HEK293 (cell line): ENCODE data around the gene ANKRD11.

ENCODE experiments used
- CTCF ChIA-PET: fragments of 350-600 bp; formaldehyde crosslinking; extraction: SDS; loops from one replicate; lab custom pipeline; 2021; ENCODE audit warnings: antibody characterized with exemption; lab: Yijun Ruan, JAX
- POLR2A ChIA-PET: fragments of 300-600 bp; formaldehyde crosslinking; extraction: SDS; loops from one replicate; lab custom pipeline; 2020; ENCODE audit warnings: antibody characterized with exemption, inconsistent platforms; lab: Yijun Ruan, JAX
- H3K27ac ChIP-seq: fragments of 200-500 bp; sonication (Bioruptor generic); 2 replicates; pipeline ENCODE4 v1.5.1; 2014; ENCODE audit warnings: low read depth, low read length, control low read depth, inconsistent platforms; ENCODE audit errors: extremely low read depth
- H3K36me3 ChIP-seq, 2 experiments: fragments of 200-500 bp in 1 of 2; sonication (Bioruptor generic) in 1 of 2; 1 replicate in 1 of 2; 2 replicates in 1 of 2; pipeline ENCODE4 v1.5.1; 2014 to 2017; ENCODE audit warnings: inconsistent platforms in 2 of 2, low read length in 2 of 2; ENCODE audit not compliant: control insufficient read depth in 2 of 2, insufficient read depth in 1 of 2
- H3K4me1 ChIP-seq: fragments of 200-500 bp; sonication (Bioruptor generic); 2 replicates; pipeline ENCODE4 v1.5.1; 2014; ENCODE audit warnings: mild to moderate bottlenecking, low read length, inconsistent platforms; ENCODE audit not compliant: control insufficient read depth, insufficient read depth
- H3K4me3 ChIP-seq: 2 replicates; pipeline ENCODE4 v1.5.1; 2011; ENCODE audit warnings: low read depth, mild to moderate bottlenecking, control low read depth, low read length, moderate library complexity
- H3K9me3 ChIP-seq: fragments of 200-500 bp; sonication (Bioruptor generic); 2 replicates; pipeline ENCODE4 v1.5.1; 2014; ENCODE audit warnings: low read depth, low read length, inconsistent platforms; ENCODE audit not compliant: control insufficient read depth, insufficient read depth
- EGR2 ChIP-seq: fragments of 450-650 bp; formaldehyde crosslinking; IDR thresholded peaks from 2 replicates; pipeline ENCODE4 v1.5.1; 2016; ENCODE audit warnings: low read depth, missing biosample characterization, missing genetic modification characterization
- GLI4 ChIP-seq: fragments of 450-650 bp; formaldehyde crosslinking; IDR thresholded peaks from 2 replicates; pipeline ENCODE4 v1.5.1; 2016; ENCODE audit warnings: missing biosample characterization, missing genetic modification characterization
- GLIS1 ChIP-seq: fragments of 450-650 bp; formaldehyde crosslinking; IDR thresholded peaks from 2 replicates; pipeline ENCODE4 v1.5.1; 2016; ENCODE audit warnings: missing biosample characterization, missing genetic modification characterization
- GLIS2 ChIP-seq: fragments of 450-650 bp; formaldehyde crosslinking; IDR thresholded peaks from 2 replicates; pipeline ENCODE4 v1.5.1; 2016; ENCODE audit warnings: missing biosample characterization, missing genetic modification characterization
- HOXC10 ChIP-seq: sonication (generic); formaldehyde crosslinking; IDR thresholded peaks from 2 replicates; pipeline ENCODE4 v1.8.1; 2023; ENCODE audit warnings: mild to moderate bottlenecking, missing genetic modification reagents
- MYNN ChIP-seq: fragments of 450-650 bp; formaldehyde crosslinking; IDR thresholded peaks from 2 replicates; pipeline ENCODE4 v1.5.1; 2016; ENCODE audit warnings: missing biosample characterization, missing genetic modification characterization, borderline replicate concordance
- PBX3 ChIP-seq: sonication (generic); formaldehyde crosslinking; IDR thresholded peaks from 2 replicates; pipeline ENCODE4 v1.8.1; 2022; ENCODE audit warnings: mild to moderate bottlenecking, moderate library complexity, missing genetic modification reagents
- SETDB1 ChIP-seq: IDR thresholded peaks from one replicate; pipeline ENCODE4 v1.6.1; 2017; ENCODE audit warnings: mild to moderate bottlenecking, low read length, moderate library complexity, mixed read lengths; ENCODE audit not compliant: insufficient read length
- SP2 ChIP-seq: fragments of 450-650 bp; formaldehyde crosslinking; IDR thresholded peaks from 2 replicates; pipeline ENCODE4 v1.5.1; 2016; ENCODE audit warnings: missing biosample characterization, missing genetic modification characterization
- TRIM28 ChIP-seq: IDR thresholded peaks from 2 replicates; pipeline ENCODE4 v1.6.1; 2011; ENCODE audit warnings: low read length, control low read depth, borderline replicate concordance
- TSHZ1 ChIP-seq: fragments of 450-650 bp; formaldehyde crosslinking; IDR thresholded peaks from 2 replicates; pipeline ENCODE4 v1.5.1; 2016; ENCODE audit warnings: missing biosample characterization, missing genetic modification characterization, borderline replicate concordance
- ZBTB48 ChIP-seq: fragments of 450-650 bp; formaldehyde crosslinking; IDR thresholded peaks from 2 replicates; pipeline ENCODE4 v1.5.1; 2016; ENCODE audit warnings: missing biosample characterization, missing genetic modification characterization
- ZFHX2 ChIP-seq: fragments of 450-650 bp; formaldehyde crosslinking; conservative IDR thresholded peaks from 2 replicates; pipeline ENCODE4 v1.5.1; 2016; ENCODE audit warnings: missing biosample characterization, missing genetic modification characterization
- ZIC2 ChIP-seq: fragments of 450-650 bp; formaldehyde crosslinking; IDR thresholded peaks from 2 replicates; pipeline ENCODE4 v1.5.1; 2016; ENCODE audit warnings: missing biosample characterization, missing genetic modification characterization
- ZNF112 ChIP-seq: fragments of 450-650 bp; formaldehyde crosslinking; IDR thresholded peaks from 2 replicates; pipeline ENCODE4 v1.5.0; 2017; ENCODE audit warnings: missing biosample characterization, missing genetic modification characterization
- ZNF121 ChIP-seq: fragments of 450-650 bp; formaldehyde crosslinking; IDR thresholded peaks from 2 replicates; pipeline ENCODE4 v1.5.1; 2016; ENCODE audit warnings: missing biosample characterization, missing genetic modification characterization
- ZNF155 ChIP-seq: fragments of 450-650 bp; formaldehyde crosslinking; IDR thresholded peaks from 2 replicates; pipeline ENCODE4 v1.5.1; 2016; ENCODE audit warnings: missing biosample characterization, missing genetic modification characterization
- ZNF19 ChIP-seq: fragments of 450-650 bp; formaldehyde crosslinking; IDR thresholded peaks from 2 replicates; pipeline ENCODE4; 2016; ENCODE audit warnings: missing biosample characterization, missing genetic modification characterization, low read depth
- ZNF292 ChIP-seq: fragments of 450-650 bp; formaldehyde crosslinking; IDR thresholded peaks from 2 replicates; pipeline ENCODE4 v1.5.1; 2016; ENCODE audit warnings: low read depth, missing biosample characterization, missing genetic modification characterization, borderline replicate concordance
- ZNF335 ChIP-seq: fragments of 450-650 bp; formaldehyde crosslinking; conservative IDR thresholded peaks from 2 replicates; pipeline ENCODE4 v1.5.1; 2016; ENCODE audit warnings: missing biosample characterization, missing genetic modification characterization
- ZNF350 ChIP-seq: fragments of 450-650 bp; formaldehyde crosslinking; IDR thresholded peaks from 2 replicates; pipeline ENCODE4 v1.5.0; 2017; ENCODE audit warnings: missing biosample characterization, mild to moderate bottlenecking, missing genetic modification characterization
- ZNF48 ChIP-seq: fragments of 450-650 bp; formaldehyde crosslinking; IDR thresholded peaks from 2 replicates; pipeline ENCODE4 v1.5.1; 2016; ENCODE audit warnings: missing biosample characterization, missing genetic modification characterization
- ZNF501 ChIP-seq: fragments of 450-650 bp; formaldehyde crosslinking; IDR thresholded peaks from 2 replicates; pipeline ENCODE4 v1.5.1; 2016; ENCODE audit warnings: missing biosample characterization, missing genetic modification characterization
- ZNF530 ChIP-seq: fragments of 450-650 bp; formaldehyde crosslinking; IDR thresholded peaks from 2 replicates; pipeline ENCODE4 v1.5.1; 2016; ENCODE audit warnings: low read depth, missing biosample characterization, missing genetic modification characterization
- ZNF629 ChIP-seq: fragments of 450-650 bp; formaldehyde crosslinking; IDR thresholded peaks from 2 replicates; pipeline ENCODE4 v1.5.1; 2017; ENCODE audit warnings: missing biosample characterization, missing genetic modification characterization
- ZNF677 ChIP-seq: fragments of 450-650 bp; IDR thresholded peaks from 2 replicates; pipeline ENCODE4 v1.5.0; 2018; ENCODE audit warnings: missing biosample characterization, mild to moderate bottlenecking, missing genetic modification characterization, moderate library complexity
- ZNF785 ChIP-seq: fragments of 450-650 bp; formaldehyde crosslinking; IDR thresholded peaks from 2 replicates; pipeline ENCODE4 v1.5.1; 2016; ENCODE audit warnings: missing biosample characterization, missing genetic modification characterization
- ZNF837 ChIP-seq: fragments of 450-650 bp; formaldehyde crosslinking; IDR thresholded peaks from 2 replicates; pipeline ENCODE4 v1.5.1; 2016; ENCODE audit warnings: missing biosample characterization, missing genetic modification characterization

Gene ANKRD11

GRCh38 chr16:89476379-89476778 lies 14.0 kb downstream of the ANKRD11 start:
- no peaks in the 10 kb centered on the region for H3K9me3 ChIP-seq
- ChIA-PET CTCF (no interaction called here), POLR2A (interaction anchor here (0.7 kb wide), 1 partner anchor 66 kb away, joined by 4 read pairs; no protein-coding TSS in a partner anchor)
- no peak overlapping the region for H3K27ac ChIP-seq
- peaks cover 27% of the 10 kb centered on the region for H3K4me1 ChIP-seq
- H3K4me3 ChIP-seq, result no peak overlapping the region
- TF ChIP-seq EGR2 (tag by site-specific recombination) (no peak), ZNF121 (tag by site-specific recombination) (0 out of 2 replicates have a peak, but pooled peaks have one; percentile 13)
- H3K36me3 ChIP-seq, result no peaks in the 10 kb centered on the region

- Histone ChIP-seq H3K4me1 (peaks cover 21% of the 10 kb centered on the region), H3K9me3 (no peaks in the 10 kb centered on the region), H3K4me3 (no peak overlapping the region), H3K36me3 (no peaks in the 10 kb centered on the region), H3K27ac (no peak overlapping the region)
- CTCF ChIA-PET, result interaction anchor here (0.6 kb wide), 1 partner anchor 19 kb away, joined by 4 read pairs; no protein-coding TSS in a partner anchor
- 0 out of 2 replicates have a peak, but pooled peaks have one; percentile 31 for TF ChIP-seq ZIC2
- TF ChIP-seq GLIS1 (tag by site-specific recombination), result peak; percentile 74
- no peak for TF ChIP-seq ZBTB48
- TF ChIP-seq ZNF837, result no peak
- TF ChIP-seq MYNN (tag by site-specific recombination), result peak; percentile 77
- no peak for TF ChIP-seq ZNF112 (tag by site-specific recombination)
- TF ChIP-seq ZNF350 (tag by site-specific recombination), result no peak
- TF ChIP-seq ZNF677 (tag by site-specific recombination), result no peak
- POLR2A ChIA-PET, result interaction anchor here (1.1 kb wide), 1 partner anchor 52 kb away, joined by 3 read pairs; no protein-coding TSS in a partner anchor
Measured at GRCh38 chr16:89475144-89475543, 15.2 kb downstream of the ANKRD11 start.

- no peaks in the 10 kb centered on the region for H3K36me3 ChIP-seq
- H3K9me3 ChIP-seq, result no peaks in the 10 kb centered on the region
- CTCF ChIA-PET, result no interaction called here
- no peak overlapping the region for H3K27ac ChIP-seq
- H3K4me1 ChIP-seq, result peaks cover 18% of the 10 kb centered on the region
- H3K4me3 ChIP-seq, result no peak overlapping the region
- POLR2A ChIA-PET, result interaction anchor here (1.1 to 1.4 kb wide), 2 partner anchors 29 to 51 kb away, joined by 3 to 4 read pairs; no protein-coding TSS in a partner anchor
- TF ChIP-seq ZFHX2 (tag by site-specific recombination) (peak; percentile 48), GLI4 (no peak), ZNF155 (no peak), TRIM28 (no peak), EGR2 (tag by site-specific recombination) (0 out of 2 replicates have a peak, but pooled peaks have one; percentile 6), PBX3 (CRISPR knock-in tag) (no peak), ZNF48 (tag by site-specific recombination) (no peak), HOXC10 (CRISPR knock-in tag) (no peak), ZNF501 (tag by site-specific recombination) (no peak), ZNF292 (no peak), ZNF785 (no peak), ZNF629 (tag by site-specific recombination) (peak; percentile 55), TSHZ1 (no peak), SP2 (tag by site-specific recombination) (no peak), SETDB1 (peak; percentile 62), ZBTB48 (peak; percentile 87), ZNF335 (tag by site-specific recombination) (0 out of 2 replicates have a peak, but pooled peaks have one; percentile 8), ZNF19 (no peak), GLIS2 (tag by site-specific recombination) (no peak), ZNF530 (tag by site-specific recombination) (no peak)
Measured at GRCh38 chr16:89473791-89474414, 16.5 kb downstream of the ANKRD11 start.
